NB4 (cell line): Measurements from ENCODE around the gene RAB23.

Experiments
- DNase-seq: peaks from one replicate; pipeline ENCODE4 v3.0.0; 2010; ENCODE audit warnings: low read depth
- H3K4me3 ChIP-seq: one replicate; pipeline ENCODE4 v1.5.1; 2011; ENCODE audit warnings: mild to moderate bottlenecking, low read depth, low read length, moderate library complexity
- MYC ChIP-seq: IDR thresholded peaks from 2 replicates; pipeline ENCODE4 v1.6.1; 2011; ENCODE audit warnings: low read depth, low read length
- POLR2A ChIP-seq: IDR thresholded peaks from 2 replicates; pipeline ENCODE4 v1.6.1; 2011; ENCODE audit warnings: mild to moderate bottlenecking; ENCODE audit not compliant: insufficient read length; ENCODE audit errors: extremely low read depth
- TF ChIP-seq, protein P1 (sequence below): IDR thresholded peaks from 2 replicates; pipeline ENCODE4 v1.6.1; 2011; ENCODE audit warnings: low read depth, low read length
- TF ChIP-seq, protein P2 (sequence below): IDR thresholded peaks from one replicate; pipeline ENCODE4 v1.5.1; 2012; ENCODE audit warnings: low read depth, low read length

RAB23 gene

GRCh38 chr6:57172136-57173055 is 49.7 kb downstream of the RAB23 start, which contains the start of gene BAG2:
BAG2 (plus strand) TSS chr6:57172326; CDS start chr6:57172698, 372 bp downstream.
- TF ChIP-seq, protein P1, sequence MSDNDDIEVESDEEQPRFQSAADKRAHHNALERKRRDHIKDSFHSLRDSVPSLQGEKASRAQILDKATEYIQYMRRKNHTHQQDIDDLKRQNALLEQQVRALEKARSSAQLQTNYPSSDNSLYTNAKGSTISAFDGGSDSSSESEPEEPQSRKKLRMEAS, result peak; percentile 79
- no peak; the same call in 1 of the 2 replicates for TF ChIP-seq MYC
- TF ChIP-seq, protein P2, sequence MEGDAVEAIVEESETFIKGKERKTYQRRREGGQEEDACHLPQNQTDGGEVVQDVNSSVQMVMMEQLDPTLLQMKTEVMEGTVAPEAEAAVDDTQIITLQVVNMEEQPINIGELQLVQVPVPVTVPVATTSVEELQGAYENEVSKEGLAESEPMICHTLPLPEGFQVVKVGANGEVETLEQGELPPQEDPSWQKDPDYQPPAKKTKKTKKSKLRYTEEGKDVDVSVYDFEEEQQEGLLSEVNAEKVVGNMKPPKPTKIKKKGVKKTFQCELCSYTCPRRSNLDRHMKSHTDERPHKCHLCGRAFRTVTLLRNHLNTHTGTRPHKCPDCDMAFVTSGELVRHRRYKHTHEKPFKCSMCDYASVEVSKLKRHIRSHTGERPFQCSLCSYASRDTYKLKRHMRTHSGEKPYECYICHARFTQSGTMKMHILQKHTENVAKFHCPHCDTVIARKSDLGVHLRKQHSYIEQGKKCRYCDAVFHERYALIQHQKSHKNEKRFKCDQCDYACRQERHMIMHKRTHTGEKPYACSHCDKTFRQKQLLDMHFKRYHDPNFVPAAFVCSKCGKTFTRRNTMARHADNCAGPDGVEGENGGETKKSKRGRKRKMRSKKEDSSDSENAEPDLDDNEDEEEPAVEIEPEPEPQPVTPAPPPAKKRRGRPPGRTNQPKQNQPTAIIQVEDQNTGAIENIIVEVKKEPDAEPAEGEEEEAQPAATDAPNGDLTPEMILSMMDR, result no peak
- peak; percentile 95 for TF ChIP-seq POLR2A

GRCh38 chr6:57165080-57165479 is 57.0 kb downstream of the RAB23 start:
- DNase-seq, result no peak
- TF ChIP-seq MYC (no peak), POLR2A (no peak)
- TF ChIP-seq, protein P2, result no peak
- TF ChIP-seq, protein P1, result no peak
- H3K4me3 ChIP-seq, result no peak overlapping the region

More at GRCh38 chr6:57172136-57173055, 49.7 kb downstream of the RAB23 start, which contains the start of gene BAG2:
- H3K4me3 ChIP-seq, result peak within 1 kb of the TSS; percentile 89
- peak; percentile 98 for DNase-seq

DNA sequence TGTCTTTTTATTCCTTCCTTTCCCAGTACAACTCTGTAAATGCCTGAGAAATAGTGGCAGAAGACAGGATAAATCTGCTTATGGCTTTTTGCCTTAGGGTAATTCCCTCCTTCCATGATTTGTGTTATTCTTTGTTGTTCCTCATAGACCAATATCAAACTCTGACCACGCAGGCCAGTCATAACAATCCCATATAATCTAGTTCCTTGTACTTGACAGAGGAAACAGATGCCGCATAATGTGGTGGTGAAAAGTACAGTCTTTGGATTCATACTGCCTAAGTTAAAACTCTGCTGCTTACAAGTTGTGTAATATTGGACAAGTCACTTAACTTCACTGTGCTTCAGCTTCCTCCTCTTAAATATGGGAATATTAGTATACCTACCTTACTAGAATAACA is 58.2 kb downstream of the RAB23 start:
- H3K4me3 ChIP-seq, result no peak overlapping the region
- DNase-seq, result no peak
- TF ChIP-seq, protein P2, result no peak
- TF ChIP-seq MYC (no peak), POLR2A (no peak)
- TF ChIP-seq, protein P1, result no peak

DNA sequence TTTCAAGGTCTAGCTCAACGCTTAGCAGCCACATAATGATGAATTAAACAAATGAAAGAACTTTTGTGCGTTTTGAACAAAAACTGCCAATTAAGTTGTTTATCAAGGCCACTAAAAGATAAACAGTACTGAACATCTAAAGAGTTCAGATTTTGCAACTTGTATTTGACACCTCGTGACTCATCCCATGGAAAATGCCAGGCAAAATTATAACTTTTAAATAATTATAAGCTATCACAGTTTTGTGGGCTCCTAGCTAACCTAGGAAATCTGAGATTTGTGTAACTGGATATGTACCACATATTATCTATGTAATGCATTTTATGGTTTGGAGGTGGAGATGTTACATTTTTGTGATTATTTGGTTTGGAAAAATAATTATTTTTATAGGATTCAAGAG is 59.6 kb downstream of the RAB23 start:
- TF ChIP-seq MYC (no peak), POLR2A (no peak)
- TF ChIP-seq, protein P2, result no peak
- TF ChIP-seq, protein P1, result no peak
- DNase-seq, result no peak
- no peak overlapping the region for H3K4me3 ChIP-seq

- H3K4me3 ChIP-seq, result no peak overlapping the region
- DNase-seq, result no peak
- TF ChIP-seq POLR2A (no peak), MYC (no peak)
- TF ChIP-seq, protein P1, result no peak
- TF ChIP-seq, protein P2, result no peak
These were observed 60.1 kb downstream of the RAB23 start for GRCh38 chr6:57162028-57162427.
